HG03135 (cell line): Measurements from ENCODE around the gene GRK6.
"Not testable (repeated sequence)": the region's sequence is repeated elsewhere in the genome, so short reads cannot be mapped to it uniquely, and the experiment has no call there.

Source experiments
- ATAC-seq: cut with Tn5 transposase; IDR thresholded peaks from one replicate; pipeline ENCODE4 v1.9.1; 2021; ENCODE audit warnings: mild to moderate bottlenecking, moderate library complexity; ENCODE audit not compliant: unreplicated experiment

The GRK6 gene

DNA sequence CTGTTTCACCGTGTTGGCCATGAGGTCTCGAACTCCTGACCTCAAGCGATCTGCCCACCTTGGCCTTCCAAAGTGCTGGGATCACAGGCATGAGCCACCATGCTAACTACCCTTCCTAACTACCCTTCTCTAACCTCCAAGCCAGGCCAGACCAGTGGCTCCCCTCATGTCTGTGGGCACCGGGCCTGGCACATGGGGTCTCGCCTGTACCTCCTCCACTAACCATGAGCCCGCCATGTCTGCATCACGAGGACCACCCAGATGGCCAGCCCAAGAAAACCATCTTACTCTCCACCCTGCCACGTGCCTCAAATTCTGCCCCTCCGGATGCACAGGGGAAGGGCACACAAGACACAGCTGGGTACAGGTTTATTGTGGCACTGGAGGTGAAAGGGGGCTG, 56.6 kb downstream of the GRK6 start:
- no peak for ATAC-seq

DNA sequence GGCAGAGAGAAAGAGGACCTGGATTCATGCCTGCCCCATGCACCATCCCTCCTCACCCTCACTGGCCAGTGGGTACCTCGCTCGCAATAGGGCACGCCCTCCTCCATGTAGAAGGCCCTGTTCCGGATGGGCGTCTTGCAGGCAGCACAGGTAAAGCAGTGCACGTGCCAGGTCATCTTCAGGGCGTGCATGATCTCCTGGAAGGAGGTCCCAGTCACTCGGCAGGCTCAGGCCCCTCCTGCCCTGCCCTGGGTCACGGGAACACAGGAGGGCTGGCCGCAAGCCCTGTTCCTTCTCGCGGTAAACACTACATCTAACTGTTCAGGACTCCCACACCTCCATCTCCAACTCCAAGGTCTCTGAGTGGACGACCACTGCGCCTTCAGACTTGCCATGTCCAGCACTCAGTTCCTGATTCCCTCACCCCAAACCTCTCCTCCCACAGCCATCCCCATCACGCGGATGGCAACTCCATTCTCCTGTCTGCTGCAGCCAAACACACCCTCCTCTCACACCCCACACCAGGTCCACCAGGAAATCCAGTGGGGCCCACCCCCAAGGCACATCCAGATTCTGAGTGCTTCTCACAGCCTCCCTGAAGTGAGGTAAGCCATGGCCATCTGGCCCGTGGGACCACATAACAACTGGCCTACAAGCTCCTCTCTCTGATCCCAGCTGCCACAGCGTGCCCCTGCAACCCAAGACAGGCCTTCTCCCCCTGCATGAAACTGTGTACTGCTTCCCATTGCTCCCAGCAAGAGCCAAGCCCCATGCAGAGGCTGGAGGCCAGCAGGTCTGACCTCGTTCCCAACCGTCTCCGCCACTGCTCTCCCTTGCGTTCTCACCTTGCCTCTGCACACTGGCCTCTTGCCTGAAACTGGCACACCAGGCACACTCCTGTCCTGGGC, 57.8 kb downstream of the GRK6 start:
- ATAC-seq: no peak

DNA sequence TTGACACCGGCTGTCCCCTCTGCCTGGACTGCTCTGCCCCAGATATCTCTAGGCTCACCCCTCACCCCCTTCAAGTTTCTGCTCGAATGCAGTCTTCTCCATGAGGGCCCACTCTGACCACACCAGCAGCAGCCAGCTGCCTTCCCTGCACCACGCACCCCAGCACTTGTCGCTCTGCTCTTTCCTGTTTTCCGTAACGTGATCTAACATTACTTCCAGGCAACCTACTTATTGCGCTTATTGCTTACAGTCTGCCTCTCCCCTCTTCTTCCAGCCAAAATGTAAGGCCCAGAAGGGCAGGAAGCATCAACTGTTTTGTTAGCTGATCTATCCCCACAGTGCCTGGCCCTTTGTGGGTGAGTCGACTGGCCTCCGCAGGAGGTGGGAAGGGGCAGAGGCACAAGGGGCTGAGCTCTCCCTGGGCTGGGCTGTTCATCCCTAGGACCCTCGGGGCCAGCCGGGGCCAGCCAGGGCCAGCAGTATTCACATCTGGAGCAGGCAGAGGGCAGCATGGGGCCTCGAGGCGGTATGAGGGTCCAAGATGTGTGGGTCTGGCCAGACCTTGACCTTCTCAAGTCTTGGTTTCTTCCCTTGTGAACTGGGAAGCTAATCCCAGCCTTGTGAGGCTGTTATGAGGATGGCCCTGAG, 58.5 kb downstream of the GRK6 start:
- no peak for ATAC-seq

- not testable (repeated sequence) for ATAC-seq
Observed at GRCh38 chr5:177485753-177486152, 59.3 kb downstream of the GRK6 start.

DNA sequence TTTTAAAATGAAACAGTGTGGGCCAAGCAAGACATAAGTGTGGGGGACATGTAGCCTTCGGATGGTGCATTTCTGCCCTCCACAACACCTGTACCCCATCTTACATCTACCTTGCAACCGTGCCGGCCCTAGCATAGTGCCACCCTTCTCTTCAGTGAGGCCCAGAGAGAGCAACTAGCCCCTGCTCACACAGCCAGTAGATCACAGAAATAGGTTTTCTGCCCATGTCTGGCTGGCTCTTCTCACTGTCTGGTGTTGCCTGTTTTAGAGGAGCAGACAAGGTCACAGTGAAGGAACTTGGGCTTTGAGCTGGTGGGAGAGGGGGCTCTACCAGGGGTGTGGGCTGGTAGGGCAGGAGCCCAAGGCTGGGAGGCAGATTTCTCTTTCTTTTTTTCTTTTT, 59.8 kb downstream of the GRK6 start:
- no peak for ATAC-seq

DNA sequence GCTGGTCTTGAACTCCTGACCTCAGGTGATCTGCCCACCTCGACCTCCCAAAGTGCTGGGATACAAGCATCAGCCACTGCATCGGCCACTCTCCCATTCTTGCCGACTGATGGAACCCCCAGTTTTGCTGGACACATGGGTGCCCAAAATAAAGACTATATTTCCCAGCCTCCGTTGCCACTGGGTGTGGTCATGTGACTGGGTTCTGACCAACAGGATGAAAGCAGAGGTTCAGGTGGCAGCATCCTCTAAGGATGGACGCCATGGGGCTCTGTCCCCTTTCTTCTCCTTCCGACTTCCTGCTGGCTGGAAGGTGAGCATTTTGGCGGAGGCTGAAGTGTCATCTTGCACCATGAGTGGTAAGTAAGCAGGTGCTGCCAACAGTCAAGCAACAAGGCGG, 60.7 kb downstream of the GRK6 start:
- ATAC-seq: no peak

DNA sequence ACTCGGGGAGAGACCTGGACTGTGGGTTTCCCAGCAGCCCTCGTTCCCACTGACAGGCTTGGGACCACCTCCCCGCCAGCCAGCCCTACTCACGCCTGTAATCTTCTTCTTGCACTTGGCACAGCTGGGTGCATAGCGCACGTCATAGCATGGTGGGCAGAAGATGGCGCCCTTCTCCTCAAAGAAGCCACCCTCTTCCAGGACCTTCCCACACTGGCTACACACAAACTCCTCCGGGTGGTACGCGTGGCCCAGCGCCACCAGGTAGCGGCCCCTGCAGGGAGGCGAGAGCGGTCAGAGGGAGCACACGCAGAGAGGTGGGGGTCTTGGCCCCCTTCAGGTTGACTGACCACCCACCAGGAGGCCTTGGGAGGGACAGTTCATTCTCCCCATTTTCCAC, 61.5 kb downstream of the GRK6 start:
- ATAC-seq: no peak

- no peak for ATAC-seq
Observed at GRCh38 chr5:177489119-177489716, 62.7 kb downstream of the GRK6 start.

DNA sequence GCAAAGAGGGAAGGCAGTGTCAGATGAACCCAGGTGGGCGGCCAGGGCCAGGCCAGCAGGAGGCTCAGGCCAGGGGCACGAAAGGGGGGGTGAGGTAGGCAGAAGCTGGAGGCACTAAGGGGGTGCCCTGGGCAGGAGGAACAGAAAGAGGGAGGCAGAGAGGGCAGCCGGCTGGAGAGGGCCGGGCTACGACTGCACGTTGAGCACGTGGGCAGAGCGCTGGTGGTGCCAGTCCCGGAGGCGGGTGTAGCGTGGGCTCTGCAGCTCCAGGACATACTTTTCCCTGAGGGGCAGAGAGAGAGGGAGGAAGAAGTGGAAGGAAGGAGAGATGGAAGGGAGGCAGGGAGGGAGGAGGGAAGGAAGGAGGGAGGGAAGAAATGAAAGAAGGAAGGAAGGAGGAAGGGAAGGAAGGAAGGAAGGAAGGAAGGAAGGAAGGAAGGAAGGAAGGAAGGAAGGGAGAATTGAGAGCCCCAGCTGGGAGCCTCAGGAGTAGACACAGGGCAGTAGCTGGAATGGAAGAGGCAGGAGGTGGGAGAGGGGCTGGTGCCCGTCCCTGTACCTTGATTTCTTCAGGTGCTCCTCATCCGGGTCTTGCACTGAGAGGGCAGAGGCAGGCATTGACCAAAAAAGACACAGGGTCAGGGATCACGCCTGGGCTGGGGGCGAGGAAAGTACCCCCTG, 64.0 kb downstream of the GRK6 start:
- ATAC-seq: no peak

- ATAC-seq: no peak
Observed at GRCh38 chr5:177490992-177491391, 64.5 kb downstream of the GRK6 start.

DNA sequence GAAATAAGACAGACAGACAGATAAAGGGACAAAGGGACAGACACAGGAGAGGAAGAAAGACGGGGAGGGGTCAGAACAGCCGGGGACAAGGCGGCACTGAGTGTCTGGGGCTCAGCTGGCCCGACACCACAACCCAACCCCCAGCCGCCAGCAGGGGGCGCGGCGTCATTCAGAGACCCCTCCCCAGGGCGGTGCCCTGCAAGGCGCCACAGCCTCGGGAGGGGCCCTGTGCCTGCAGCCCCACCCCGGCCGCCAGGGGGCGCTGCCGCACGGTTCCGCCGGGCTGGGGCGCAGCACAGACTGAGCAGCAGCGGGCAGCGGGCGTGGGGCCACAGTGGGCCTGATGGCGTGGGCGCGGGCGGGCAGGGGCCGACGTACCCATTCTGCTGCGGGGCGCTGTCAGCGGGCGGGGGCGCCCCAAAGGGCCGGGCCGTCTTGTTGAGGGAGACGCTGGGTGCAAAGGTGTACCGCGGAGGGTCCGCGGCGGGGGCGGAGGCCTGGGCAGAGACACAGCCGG, 65.0 kb downstream of the GRK6 start:
- no peak for ATAC-seq

- no peak for ATAC-seq
Observed at GRCh38 chr5:177491983-177492746, 65.7 kb downstream of the GRK6 start.
